Measurements from ENCODE around the gene KMT2C. TPM values are rescaled to one million over a fixed set of nuclear protein-coding genes. Genes with fewer than 3 reads are reported as not detected.

Gene KMT2C
- total and polyA plus RNA-seq, 2 of the 8 experiments (the other 6 are each of a cell fraction or from before 2014, with no cell fraction given) = 9.1 to 40.8 TPM

- H3K9ac ChIP-seq (replicated peaks in 1 of 4; ENCODE audit: extremely low read depth in 1 of 4, low read depth in 3 of 4, low read length in 3 of 4) = no peak overlapping the region
- no peak overlapping the region for H3K4me2 ChIP-seq (ENCODE audit: insufficient read depth in 1 of 2, low read depth in 2 of 2, low read length in 2 of 2)
- no peaks in the 10 kb centered on the region for H3K79me1 ChIP-seq (ENCODE audit: low read depth, low read length)
- ChIA-PET CTCF (ENCODE audit: partially characterized antibody) (interaction anchor here (0.9 kb wide), 1 partner anchor 25 kb away, joined by 3 read pairs; no protein-coding TSS in a partner anchor), POLR2A (ENCODE audit: partially characterized antibody) (no interaction called here)
- H3K14ac ChIP-seq (ENCODE audit: insufficient read length) = no peak overlapping the region
- no peak overlapping the region for H3K27ac ChIP-seq (ENCODE audit: low read depth, low read length)
- no peak overlapping the region for H2AFZ ChIP-seq (ENCODE audit: low read length)
- WGBS, 2 experiments (ENCODE audit: extremely low coverage in 1 of 2, insufficient coverage in 1 of 2, insufficient read length in 1 of 2, insufficient replicate concordance in 2 of 2, low coverage in 1 of 2, low lambda C conversion rate in 2 of 2, missing lambda C conversion rate in 1 of 2) = 88% methylated on average over 7 of the region's 7 CpGs; no CpG with 5 or more reads in 1 of the 2 experiments
- H2BK15ac ChIP-seq (ENCODE audit: low read length) = no peak overlapping the region
- no peaks in the 10 kb centered on the region for H3K4me1 ChIP-seq (replicated peaks in 1 of 4; ENCODE audit: control insufficient read depth in 3 of 4, insufficient read depth in 4 of 4, low read length in 3 of 4)
- no peaks in the 10 kb centered on the region for H3K79me2 ChIP-seq (ENCODE audit: control insufficient read depth in 1 of 2, insufficient read depth in 2 of 2, low read length in 2 of 2)
- no peak overlapping the region for H3K4ac ChIP-seq (replicated peaks; ENCODE audit: insufficient read length, low read depth, low read length)
- H3K27me3 ChIP-seq (replicated peaks in 1 of 4; ENCODE audit: control insufficient read depth in 3 of 4, extremely low read depth in 1 of 4, insufficient read depth in 3 of 4, low read length in 3 of 4) = no peaks in the 10 kb centered on the region
- H4K20me1 ChIP-seq (replicated peaks in 1 of 2; ENCODE audit: control insufficient read depth in 1 of 2, insufficient read depth in 2 of 2, low read length in 2 of 2) = no peaks in the 10 kb centered on the region
- no peak overlapping the region for H3K56ac ChIP-seq (replicated peaks; ENCODE audit: insufficient read length, low read depth, low read length)
- peaks cover 18 to 65% (median 39%) of the 10 kb centered on the region in 4 experiments for H3K36me3 ChIP-seq (ENCODE audit: control insufficient read depth in 2 of 4, insufficient read depth in 4 of 4, low read length in 3 of 4)
- no peak overlapping the region for H4K5ac ChIP-seq (ENCODE audit: insufficient read length, low read depth, low read length)
- no peak overlapping the region for H2AK5ac ChIP-seq (ENCODE audit: low read depth, low read length)
- H2BK5ac ChIP-seq (ENCODE audit: low read depth, low read length) = no peak overlapping the region
- no peaks in the 10 kb centered on the region for H3K23me2 ChIP-seq (ENCODE audit: low read depth, low read length)
- H3K23ac ChIP-seq (ENCODE audit: insufficient read length) = no peak overlapping the region
- no peak overlapping the region for H2BK20ac ChIP-seq (ENCODE audit: low read length)
- no peak overlapping the region for H3K4me3 ChIP-seq (ENCODE audit: extremely low read depth in 1 of 4, insufficient read depth in 2 of 4, low read depth in 3 of 4, low read length in 4 of 4)
- H3K18ac ChIP-seq (ENCODE audit: extremely low read depth, low read length) = no peak overlapping the region
- H3K9me3 ChIP-seq (ENCODE audit: insufficient read depth in 2 of 2, low read depth in 1 of 2, low read length in 1 of 2) = no peaks in the 10 kb centered on the region
- H4K8ac ChIP-seq (ENCODE audit: extremely low read depth, insufficient read depth, low read length) = no peak overlapping the region
- no peak overlapping the region for H2BK12ac ChIP-seq (ENCODE audit: low read depth, low read length)
- no peak for DNase-seq (ENCODE audit: low read depth in 1 of 2, low spot score in 2 of 2)
- no peak overlapping the region for H2BK120ac ChIP-seq (replicated peaks; ENCODE audit: low read depth, low read length)
- no peak for FAIRE-seq
- no peak overlapping the region for H4K91ac ChIP-seq (replicated peaks; ENCODE audit: insufficient read length, low read length)
- TF ChIP-seq TAF1 (IDR thresholded peaks at IDR 0.05; ENCODE audit: low read depth, low read length) (no peak), HDAC2 (IDR thresholded peaks at IDR 0.05; ENCODE audit: borderline replicate concordance in 1 of 2, low read depth in 2 of 2, low read length in 2 of 2) (no peak), JUND (IDR thresholded peaks at IDR 0.05; ENCODE audit: low read length) (no peak), SIN3A (conservative IDR thresholded peaks at IDR 0.05 in 1 of 2, IDR thresholded peaks at IDR 0.05 in 1 of 2; ENCODE audit: low read depth in 1 of 2, low read length in 2 of 2) (no peak), KDM1A (IDR thresholded peaks at IDR 0.05; ENCODE audit: borderline replicate concordance, low read length) (no peak), CREB1 (IDR thresholded peaks at IDR 0.05) (no peak), POLR2A (IDR thresholded peaks at IDR 0.05; ENCODE audit: control extremely low read depth in 1 of 2, low read depth in 2 of 2, low read length in 2 of 2) (no peak), RBBP5 (IDR thresholded peaks at IDR 0.05; ENCODE audit: borderline replicate concordance, low read depth, low read length) (no peak), ATF2 (IDR thresholded peaks at IDR 0.05; ENCODE audit: low read length) (no peak), BRCA1 (IDR thresholded peaks at IDR 0.05; ENCODE audit: low read depth, low read length) (no peak)
- TF ChIP-seq, protein P1, sequence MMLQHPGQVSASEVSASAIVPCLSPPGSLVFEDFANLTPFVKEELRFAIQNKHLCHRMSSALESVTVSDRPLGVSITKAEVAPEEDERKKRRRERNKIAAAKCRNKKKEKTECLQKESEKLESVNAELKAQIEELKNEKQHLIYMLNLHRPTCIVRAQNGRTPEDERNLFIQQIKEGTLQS (IDR thresholded peaks at IDR 0.05; ENCODE audit: insufficient read depth, low read depth, low read length) = no peak
Observed at GRCh38 chr7:152177681-152178404, 258.0 kb downstream of the KMT2C start.

Data from H1 (cell line).